DMS53 (cell line): Measurements from ENCODE around the gene PTPRM.

ENCODE experiments used
- DNase-seq: peaks from one replicate; lab custom pipeline; 2025; lab: John Stamatoyannopoulos, UW

The PTPRM gene

GRCh38 chr18:7668392-7668791 lies 101.3 kb downstream of the PTPRM start:
- no peak for DNase-seq

GRCh38 chr18:7669361-7669760 lies 102.2 kb downstream of the PTPRM start:
- no peak for DNase-seq

GRCh38 chr18:7671105-7671504 lies 104.0 kb downstream of the PTPRM start:
- no peak for DNase-seq

GRCh38 chr18:7676253-7676873 lies 109.2 kb downstream of the PTPRM start:
- DNase-seq, result no peak

GRCh38 chr18:7677001-7677400 lies 109.9 kb downstream of the PTPRM start:
- no peak for DNase-seq

GRCh38 chr18:7677424-7677823 lies 110.3 kb downstream of the PTPRM start:
- DNase-seq, result no peak

GRCh38 chr18:7678389-7678788 lies 111.3 kb downstream of the PTPRM start:
- no peak for DNase-seq

GRCh38 chr18:7678801-7679200 lies 111.7 kb downstream of the PTPRM start:
- no peak for DNase-seq

- no peak for DNase-seq
Measured at GRCh38 chr18:7681298-7681697, 114.2 kb downstream of the PTPRM start.

GRCh38 chr18:7682321-7682720 lies 115.2 kb downstream of the PTPRM start:
- DNase-seq, result no peak

- DNase-seq, result no peak
Measured at GRCh38 chr18:7683753-7684152, 116.6 kb downstream of the PTPRM start.

- no peak for DNase-seq
Measured at GRCh38 chr18:7684357-7684756, 117.2 kb downstream of the PTPRM start.

- no peak for DNase-seq
Measured at GRCh38 chr18:7684966-7685365, 117.8 kb downstream of the PTPRM start.

- no peak for DNase-seq
Measured at GRCh38 chr18:7686278-7686677, 119.2 kb downstream of the PTPRM start.

- no peak for DNase-seq
Measured at GRCh38 chr18:7688580-7688979, 121.5 kb downstream of the PTPRM start.

- no peak for DNase-seq
Measured at GRCh38 chr18:7691206-7691605, 124.1 kb downstream of the PTPRM start.

- DNase-seq, result no peak
Measured at GRCh38 chr18:7696780-7697179, 129.7 kb downstream of the PTPRM start.

- DNase-seq, result no peak
Measured at GRCh38 chr18:7697306-7697705, 130.2 kb downstream of the PTPRM start.

- no peak for DNase-seq
Measured at GRCh38 chr18:7711495-7711894, 144.4 kb downstream of the PTPRM start.

- no peak for DNase-seq
Measured at GRCh38 chr18:7720395-7720794, 153.3 kb downstream of the PTPRM start.

- no peak for DNase-seq
Measured at GRCh38 chr18:7721532-7721931, 154.4 kb downstream of the PTPRM start.

- DNase-seq, result no peak
Measured at GRCh38 chr18:7722955-7723354, 155.8 kb downstream of the PTPRM start.

- no peak for DNase-seq
Measured at GRCh38 chr18:7723558-7723957, 156.4 kb downstream of the PTPRM start.

- no peak for DNase-seq
Measured at GRCh38 chr18:7725473-7725872, 158.4 kb downstream of the PTPRM start.

GRCh38 chr18:7725897-7726296 lies 158.8 kb downstream of the PTPRM start:
- DNase-seq, result no peak
